HG03354 (cell line): ENCODE results near the gene DAZAP1.

Experiments used
- ATAC-seq: cut with Tn5 transposase; IDR thresholded peaks from one replicate; pipeline ENCODE4 v1.9.1; 2021; ENCODE audit warnings: mild to moderate bottlenecking; ENCODE audit not compliant: unreplicated experiment, poor library complexity, severe bottlenecking

Gene DAZAP1

DNA sequence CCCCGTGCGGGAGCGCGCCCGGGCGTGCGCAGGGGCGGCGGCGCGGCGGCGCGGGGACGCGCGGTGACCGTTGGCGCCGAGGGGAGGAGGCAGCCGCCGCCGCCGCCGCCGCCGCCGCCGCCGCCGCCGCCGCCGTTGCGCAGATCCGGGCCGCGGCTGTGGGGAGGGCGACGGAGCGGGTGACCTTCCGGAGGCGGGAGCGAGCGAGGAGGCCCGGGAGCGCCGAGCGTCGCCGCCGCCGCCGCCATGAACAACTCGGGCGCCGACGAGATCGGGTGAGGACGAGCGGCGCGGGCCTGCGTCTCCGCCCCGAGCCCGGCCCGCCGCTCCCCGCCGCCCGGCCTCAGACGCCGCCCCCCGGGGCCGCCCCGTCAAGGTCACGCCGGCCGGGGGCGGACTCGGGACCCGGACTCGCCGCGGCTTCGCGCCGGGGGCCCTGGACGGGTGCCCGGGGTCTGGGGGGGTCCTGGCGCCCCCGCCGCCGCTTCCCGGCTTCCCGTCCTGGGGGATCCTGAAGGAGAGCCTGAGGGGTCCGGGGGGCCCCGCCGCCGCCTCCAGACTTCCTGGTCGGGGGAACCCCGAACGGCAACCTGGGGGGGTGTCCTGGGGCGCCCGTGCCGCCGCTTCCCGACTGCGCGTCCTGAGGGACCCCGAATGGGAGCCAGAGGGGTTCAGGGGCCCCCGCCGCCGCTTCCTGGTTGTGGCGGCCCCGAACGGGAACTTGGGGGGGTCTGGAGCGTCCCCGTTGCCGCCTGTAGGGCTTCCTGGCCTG is at the start of gene DAZAP1:
TSS of gene DAZAP1 (plus strand) at position 59 of the 772 bp plus-strand sequence. CDS start at position 247, 188 bp downstream.
- ATAC-seq, result peak; percentile 30

- no peak for ATAC-seq
These were observed 47.1 kb upstream of the DAZAP1 start for GRCh38 chr19:1360126-1360817.

- ATAC-seq, result no peak
These were observed 46.4 kb upstream of the DAZAP1 start for GRCh38 chr19:1360818-1361461.

- no peak for ATAC-seq
These were observed 45.6 kb upstream of the DAZAP1 start for GRCh38 chr19:1361601-1362386.

DNA sequence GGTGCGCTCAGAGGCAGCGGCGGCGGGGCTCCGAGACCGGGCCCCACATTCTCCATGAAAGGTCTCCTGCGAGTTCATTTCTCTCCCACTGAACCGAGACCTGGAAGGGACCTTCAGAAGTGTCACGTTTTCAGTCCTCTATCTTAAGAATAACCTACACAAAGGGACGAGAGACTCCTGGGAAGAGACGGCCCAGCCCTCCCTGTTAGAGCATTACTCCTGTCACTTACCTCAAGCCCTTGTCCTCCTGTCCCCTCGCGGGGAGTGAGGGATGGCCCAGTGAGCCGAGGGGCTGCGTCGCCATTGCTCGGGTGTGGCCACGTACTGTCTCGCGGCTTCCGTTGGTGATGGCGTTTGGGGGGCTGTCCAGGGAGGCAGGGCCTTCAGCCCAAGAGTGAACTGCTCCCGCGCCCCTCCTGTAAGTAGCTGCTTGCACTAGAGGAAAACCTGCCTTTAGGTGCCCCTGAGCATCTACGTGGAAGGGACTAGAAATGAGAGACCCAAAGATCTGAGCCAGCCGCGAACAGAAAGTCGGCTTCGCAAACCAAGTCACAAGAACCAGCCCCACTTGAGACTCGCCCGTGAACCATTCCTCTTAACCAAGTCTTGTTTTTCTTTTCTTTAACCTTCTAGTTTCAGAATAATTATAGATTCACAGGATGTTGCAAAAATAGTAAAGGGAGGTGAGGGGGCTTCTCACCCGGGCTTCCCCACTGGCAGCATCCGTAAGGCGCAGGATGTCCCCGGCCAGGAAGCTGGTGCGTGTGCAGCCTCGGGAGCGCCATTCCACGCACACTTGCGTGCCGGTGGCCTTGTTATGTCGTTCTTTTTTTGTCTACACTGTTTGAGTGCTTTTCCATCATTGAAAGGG is 44.8 kb upstream of the DAZAP1 start:
- ATAC-seq, result no peak

- no peak for ATAC-seq
These were observed 43.8 kb upstream of the DAZAP1 start for GRCh38 chr19:1363599-1363998.

DNA sequence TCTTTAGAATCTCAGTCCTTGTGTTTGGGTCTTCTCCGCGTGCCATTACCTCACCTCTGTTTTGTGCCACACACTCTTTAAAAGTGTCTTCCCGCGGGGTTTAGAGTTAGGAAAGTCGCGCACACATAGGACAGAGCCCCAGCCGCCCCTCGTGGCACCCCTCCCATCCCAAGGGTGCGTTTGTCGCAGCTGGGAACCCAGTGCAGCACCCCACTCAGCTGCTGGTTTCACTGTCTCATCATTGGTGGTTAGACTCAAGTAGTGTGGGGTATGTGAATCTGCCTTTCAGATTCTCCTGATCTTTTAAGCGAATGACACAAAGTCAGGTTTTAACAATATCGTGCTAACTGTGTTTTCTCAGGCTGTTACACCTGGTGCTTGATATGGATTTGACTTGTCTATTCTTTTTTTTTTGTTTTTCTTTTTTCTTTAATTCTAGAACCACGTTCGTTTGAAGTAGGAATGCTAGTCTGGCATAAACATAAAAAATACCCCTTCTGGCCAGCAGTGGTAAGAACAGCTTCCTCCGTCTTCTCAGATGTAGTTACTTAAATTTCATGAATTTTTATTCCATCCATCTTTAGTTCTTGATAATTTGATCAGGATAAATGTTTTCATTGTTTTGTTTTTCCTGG is 43.2 kb upstream of the DAZAP1 start:
- no peak for ATAC-seq

DNA sequence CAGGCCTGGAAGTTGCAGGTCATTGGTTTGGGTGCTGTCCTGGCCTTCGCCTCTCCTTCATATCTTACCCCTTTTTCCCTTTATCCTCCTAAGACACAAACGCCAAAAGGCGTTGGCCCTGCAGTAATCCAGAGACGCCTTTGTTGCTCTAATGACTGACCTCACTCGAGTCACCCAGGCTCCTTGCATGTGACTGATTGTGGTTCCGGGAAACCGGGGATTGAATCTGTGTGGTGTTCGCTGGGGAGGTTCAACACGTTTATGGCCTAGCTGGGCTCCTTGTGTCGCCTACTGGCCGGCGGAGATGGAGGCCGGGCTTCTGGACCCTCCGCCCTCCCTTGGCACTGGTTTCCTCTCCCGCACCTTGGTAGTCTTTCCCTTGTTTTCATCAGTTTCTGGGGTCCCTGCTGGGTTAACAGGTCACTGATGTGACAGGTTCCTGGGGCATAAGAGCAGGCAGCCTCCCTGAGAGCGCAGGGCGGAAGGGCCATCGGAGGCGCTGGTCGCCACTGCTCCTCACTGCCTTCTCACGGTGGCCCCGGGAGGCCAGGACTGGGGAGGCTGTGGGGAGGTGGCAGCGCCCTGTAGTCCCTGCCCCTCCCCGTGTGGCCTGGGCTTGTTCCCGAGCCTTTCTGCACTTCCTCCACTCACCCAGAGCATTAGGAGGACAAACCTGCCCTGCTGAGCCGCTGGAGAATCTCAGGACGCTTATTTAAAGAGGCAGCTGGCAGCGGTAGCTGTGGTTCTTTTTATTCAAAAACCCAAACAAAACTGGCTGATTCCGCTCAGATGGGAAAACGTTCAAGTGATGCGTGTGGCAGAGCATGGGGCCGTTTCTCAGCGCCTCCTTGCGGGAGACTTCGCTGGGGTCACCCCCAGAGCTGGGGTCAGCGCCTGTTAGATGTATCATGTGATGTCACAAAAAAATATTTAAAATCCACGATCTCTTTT is 41.8 kb upstream of the DAZAP1 start:
- ATAC-seq, result no peak

GRCh38 chr19:1366296-1366695 is 41.1 kb upstream of the DAZAP1 start:
- no peak for ATAC-seq

DNA sequence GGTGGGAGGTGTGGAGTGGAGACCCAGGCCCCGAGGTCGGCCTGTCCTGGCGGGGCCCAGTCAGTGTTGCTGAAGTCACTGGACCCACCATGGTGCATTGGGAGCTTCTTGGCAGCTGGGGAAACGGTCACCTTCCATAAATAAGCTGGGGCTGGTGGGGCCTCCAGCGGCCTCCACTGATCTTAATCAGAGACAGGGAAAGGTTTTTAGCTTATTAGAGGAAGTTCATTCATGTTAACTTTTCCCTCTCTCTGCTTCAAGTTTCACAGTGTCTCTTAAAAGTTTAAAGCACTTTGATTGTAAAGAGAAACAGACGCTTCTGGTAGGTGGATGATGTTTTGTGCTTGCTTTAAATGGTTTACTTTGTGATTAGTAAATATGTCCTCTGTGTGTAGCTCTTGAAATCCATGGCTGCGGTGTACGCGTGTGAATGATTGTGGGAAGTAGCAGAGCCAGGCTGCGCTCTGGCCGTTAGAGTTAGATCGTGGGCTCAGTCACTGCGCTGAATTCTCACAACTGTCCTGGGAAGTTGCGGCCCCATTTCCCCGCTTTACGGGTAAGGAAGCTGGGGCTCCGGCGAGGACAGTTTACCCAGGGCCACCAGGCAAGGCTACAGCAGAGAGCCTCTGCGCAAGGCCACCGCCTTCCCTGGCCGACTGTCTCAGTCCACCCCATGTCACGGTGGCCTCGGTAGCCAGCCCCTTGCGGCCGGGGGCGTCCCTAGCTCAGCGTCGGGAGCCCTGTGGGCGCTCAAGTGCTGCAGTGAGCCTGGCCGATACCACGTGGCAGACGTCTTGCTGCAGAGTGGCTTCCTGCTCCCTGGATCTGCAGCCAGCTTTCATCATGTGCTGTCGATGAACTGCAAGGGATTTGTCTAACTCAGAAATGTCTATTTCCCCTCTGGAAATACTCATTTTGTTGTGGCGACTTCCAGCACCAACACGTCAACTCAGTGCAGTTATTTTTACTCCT is 40.2 kb upstream of the DAZAP1 start:
- ATAC-seq, result no peak

GRCh38 chr19:1369214-1369805 is 38.1 kb upstream of the DAZAP1 start:
- no peak for ATAC-seq

- no peak for ATAC-seq
These were observed 36.6 kb upstream of the DAZAP1 start for GRCh38 chr19:1370579-1371361.

DNA sequence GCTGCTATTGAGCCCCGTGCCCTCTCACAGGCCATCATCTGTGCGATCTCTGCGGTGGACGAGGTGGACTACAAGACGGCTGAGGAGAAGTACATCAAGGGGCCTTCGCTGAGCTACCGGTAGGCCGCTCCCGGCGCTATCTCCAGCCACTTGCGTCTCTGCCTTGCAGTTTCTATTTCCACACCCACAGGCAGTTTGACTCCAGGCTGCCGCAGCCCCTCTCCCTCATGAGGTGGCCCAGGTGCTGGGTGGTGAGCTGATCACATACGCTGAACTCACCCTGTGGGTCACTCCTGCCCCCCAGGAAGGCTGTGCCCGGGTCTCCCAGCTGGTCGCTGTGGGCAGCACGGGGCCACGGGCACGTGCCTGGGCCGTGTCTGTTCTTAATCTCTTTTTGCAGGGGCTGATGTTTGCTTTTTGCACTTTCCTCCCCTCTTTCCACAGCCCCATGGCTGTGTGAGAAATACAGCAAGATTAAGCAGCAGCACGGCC is 34.3 kb upstream of the DAZAP1 start:
- no peak for ATAC-seq

DNA sequence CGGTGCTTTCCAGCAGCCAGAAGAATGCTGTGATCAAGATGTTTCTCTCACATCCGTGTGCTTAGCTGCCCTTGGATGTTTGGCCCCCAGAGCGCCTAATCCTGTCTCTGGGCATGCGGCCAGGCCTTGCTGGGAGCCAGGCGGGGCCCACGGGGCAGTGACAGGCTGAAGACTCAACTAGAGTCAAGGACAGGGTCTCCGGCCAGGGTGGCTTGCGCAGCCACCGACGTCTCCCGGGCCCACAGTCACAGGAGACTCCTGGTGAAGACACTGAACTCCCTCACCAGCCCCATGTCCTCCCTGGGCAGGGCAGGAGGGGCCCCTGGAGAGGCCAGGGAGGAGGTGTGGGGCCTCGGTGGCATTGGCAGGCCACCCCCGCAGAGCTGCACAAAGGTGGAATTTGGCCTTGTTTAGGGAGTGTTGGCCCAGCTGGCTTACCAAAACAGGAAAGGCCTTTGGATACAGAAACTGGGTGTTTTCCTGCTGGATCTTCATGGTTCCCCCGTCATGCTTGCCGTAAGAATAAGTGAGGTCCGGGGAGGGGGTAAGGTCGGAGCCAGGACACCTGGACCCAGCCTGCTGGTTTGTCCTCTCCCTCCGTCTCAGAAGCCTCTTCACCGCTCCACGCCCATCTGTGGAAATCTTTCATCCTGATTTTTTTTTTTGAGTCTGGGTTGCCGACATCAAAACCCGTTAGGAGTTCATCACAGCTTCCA is 33.7 kb upstream of the DAZAP1 start:
- no peak for ATAC-seq

GRCh38 chr19:1374250-1374577 is 33.2 kb upstream of the DAZAP1 start:
- no peak for ATAC-seq
